GM12875 (cell line): ENCODE data around the gene FLACC1.

Experiments
- H3K4me3 ChIP-seq: one replicate; pipeline ENCODE4 v1.5.1; 2011; ENCODE audit warnings: low read depth, low read length, control low read depth
- CTCF ChIP-seq: IDR thresholded peaks from 2 replicates; pipeline ENCODE4 v1.5.1; 2011; ENCODE audit warnings: low read depth, mild to moderate bottlenecking, control low read depth, inconsistent platforms, low read length, moderate library complexity, borderline replicate concordance; ENCODE audit not compliant: insufficient read depth

Gene FLACC1

GRCh38 chr2:201357221-201357620, at the start of gene FLACC1:
Gene FLACC1 (minus strand): TSS chr2:201357345. CDS start chr2:201351404, 5,941 bp downstream.
- no peak for TF ChIP-seq CTCF
- H3K4me3 ChIP-seq: no peak within 1 kb of the TSS

- TF ChIP-seq CTCF: no peak
- H3K4me3 ChIP-seq: no peak overlapping the region
Measured at GRCh38 chr2:201406077-201406662, 49.0 kb upstream of the FLACC1 start.

GRCh38 chr2:201404699-201405280, 47.6 kb upstream of the FLACC1 start:
- H3K4me3 ChIP-seq: no peak overlapping the region
- TF ChIP-seq CTCF: no peak

- no peak for TF ChIP-seq CTCF
- H3K4me3 ChIP-seq: no peak overlapping the region
Measured at GRCh38 chr2:201403880-201404279, 46.7 kb upstream of the FLACC1 start.

- H3K4me3 ChIP-seq: no peak overlapping the region
- no peak for TF ChIP-seq CTCF
Measured at GRCh38 chr2:201402651-201403562, 45.8 kb upstream of the FLACC1 start.

GRCh38 chr2:201401815-201402214, 44.7 kb upstream of the FLACC1 start:
- H3K4me3 ChIP-seq: no peak overlapping the region
- no peak for TF ChIP-seq CTCF
